GM19025 (cell line): ENCODE measurements around the gene G6PC3.
A peak's percentile ranks its signal among the peaks of the same experiment; 100 is the strongest.

Experiments
- ATAC-seq: cut with Tn5 transposase; IDR thresholded peaks from one replicate; pipeline ENCODE4 v1.9.1; 2021; ENCODE audit warnings: mild to moderate bottlenecking, low read depth, moderate library complexity; ENCODE audit not compliant: unreplicated experiment

G6PC3 gene

DNA sequence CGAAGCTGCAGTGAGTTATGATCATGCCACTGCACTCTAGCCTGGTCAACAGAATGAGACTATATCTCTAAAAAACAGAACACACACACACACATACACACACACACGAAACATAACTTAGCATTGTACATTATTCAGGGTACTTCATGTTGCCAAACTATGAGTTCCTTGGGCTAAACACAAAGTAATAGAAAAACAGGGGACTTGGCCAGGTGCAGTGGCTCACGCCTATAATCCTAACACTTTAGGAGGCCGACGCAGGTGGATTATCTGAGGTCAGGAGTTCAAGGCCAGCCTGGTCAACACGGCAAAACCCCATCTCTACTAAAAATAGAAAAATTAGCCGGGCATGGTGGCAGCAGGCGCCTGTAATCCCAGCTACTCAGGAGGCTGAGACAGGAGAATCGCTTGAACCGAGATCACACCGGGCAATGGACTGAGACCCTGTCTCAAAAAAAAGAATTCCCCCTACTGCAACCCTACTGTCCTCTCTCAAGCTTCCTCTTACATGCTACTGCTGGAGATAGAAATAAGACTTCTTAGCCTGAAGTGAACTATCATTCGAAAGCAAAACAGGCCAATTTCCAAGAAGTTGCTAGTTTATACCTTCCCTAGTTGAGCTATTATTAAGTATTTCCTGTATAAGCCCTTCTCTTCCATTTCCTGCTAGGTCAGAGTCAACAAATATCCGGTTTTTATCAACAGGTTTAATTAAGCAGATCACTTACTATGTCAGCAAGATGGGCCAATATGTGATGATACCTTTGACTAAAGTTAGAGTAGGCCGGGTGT lies 11.2 kb upstream of the G6PC3 start:
- ATAC-seq, result no peak

DNA sequence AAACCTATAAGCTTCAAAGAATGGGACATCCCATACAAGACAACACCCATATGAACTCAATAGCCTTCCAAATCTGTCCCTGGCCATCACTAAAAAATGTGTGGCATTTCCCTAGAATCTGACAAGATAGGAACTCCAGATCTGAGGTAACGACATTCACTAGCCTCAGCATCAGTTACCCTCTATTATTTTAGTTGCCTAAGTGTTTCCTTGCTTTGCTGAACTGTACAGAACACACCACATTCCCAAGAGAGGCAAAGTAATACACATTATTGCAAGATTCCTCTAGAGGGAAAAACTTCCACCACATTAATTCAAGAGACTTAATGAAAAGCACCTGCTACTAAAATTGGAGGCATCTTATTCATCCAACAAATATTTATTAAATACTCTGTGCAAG lies 9.1 kb upstream of the G6PC3 start:
- no peak for ATAC-seq

DNA sequence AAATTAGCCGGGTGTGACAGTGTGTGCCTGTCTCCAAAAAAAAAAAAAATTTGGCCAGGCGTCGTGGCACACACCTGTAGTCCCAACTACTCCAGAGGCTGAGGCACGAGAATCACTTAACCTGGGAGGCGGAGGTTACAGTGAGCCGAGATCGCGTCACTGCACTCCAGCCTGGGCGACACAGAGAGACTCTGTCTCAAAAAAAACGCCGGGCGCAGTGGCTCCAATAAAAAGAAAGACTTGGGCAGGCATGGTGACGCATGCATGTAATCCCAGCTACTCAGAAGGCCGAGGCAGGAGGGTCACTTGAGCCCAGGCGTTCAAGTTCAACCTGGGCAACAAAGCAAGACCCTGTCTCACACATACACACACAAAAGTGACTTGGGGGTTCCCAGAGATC lies 7.7 kb upstream of the G6PC3 start:
- ATAC-seq, result no peak

DNA sequence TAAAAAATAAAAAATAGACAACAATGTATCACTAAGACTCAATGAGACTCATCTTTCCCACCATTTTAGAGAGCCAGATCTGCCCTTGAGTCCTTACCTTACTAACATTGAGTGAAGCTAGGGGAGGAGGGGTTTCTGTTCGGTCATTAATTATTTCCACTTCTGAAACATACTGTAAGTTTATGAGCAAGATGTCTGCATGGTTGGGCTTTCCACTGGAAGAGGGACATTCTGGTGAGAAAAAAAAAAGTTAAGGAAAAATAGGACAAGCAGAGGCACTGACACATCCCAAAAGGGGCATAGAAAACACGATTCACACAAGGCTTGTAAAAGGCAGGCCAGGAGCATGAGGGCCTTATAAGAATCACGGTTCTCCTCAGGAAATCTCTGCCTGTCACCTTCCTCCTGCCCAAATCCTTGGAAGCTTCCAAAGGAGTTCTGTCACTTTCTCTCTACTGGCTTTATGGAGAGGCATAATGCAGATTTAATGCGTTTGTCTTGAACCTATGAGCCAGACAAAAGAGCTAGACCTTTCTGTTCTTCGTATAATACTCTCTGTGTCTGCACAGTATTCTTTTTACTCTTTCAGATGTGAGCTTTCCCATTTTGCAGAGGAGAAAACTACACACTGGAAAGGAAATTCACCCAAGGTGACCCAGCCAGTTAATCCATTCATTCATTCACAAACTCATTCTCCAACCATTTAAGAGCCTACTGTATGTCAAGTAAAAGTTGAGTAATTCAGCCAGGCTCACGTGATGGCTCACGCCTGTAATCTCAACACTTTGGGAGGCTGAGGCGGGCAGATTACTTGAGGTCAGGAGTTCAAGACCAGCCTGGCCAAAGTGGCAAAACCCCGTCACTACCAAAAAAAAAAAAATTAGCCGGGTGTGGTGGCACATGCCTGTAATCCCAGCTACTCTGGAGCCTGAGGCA lies 6.6 kb upstream of the G6PC3 start:
- no peak for ATAC-seq

DNA sequence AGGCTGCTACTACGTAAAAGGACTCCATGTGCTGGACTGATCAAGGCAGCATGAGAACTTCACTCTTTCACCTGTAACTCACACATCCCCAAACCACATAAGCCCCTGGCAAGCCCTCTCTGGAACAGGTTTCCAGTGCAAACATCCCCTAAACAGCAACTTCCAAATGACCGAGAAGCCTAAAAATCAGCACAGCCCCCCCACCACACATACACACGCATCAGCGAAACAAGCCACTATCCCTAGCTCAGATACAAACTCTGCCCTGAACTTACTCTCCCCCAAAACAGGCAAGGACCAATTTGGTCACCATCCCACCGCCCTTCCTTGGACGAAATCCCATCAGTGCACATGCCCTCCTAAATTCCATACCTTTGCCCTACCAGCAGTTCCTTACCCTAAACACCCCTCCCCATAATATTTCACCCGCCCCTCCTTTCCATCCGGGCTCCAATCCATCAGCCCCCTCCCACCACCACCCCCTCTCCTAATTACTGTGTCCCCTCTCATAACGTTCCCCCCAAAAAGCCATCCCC lies 4.8 kb upstream of the G6PC3 start:
- ATAC-seq, result no peak

DNA sequence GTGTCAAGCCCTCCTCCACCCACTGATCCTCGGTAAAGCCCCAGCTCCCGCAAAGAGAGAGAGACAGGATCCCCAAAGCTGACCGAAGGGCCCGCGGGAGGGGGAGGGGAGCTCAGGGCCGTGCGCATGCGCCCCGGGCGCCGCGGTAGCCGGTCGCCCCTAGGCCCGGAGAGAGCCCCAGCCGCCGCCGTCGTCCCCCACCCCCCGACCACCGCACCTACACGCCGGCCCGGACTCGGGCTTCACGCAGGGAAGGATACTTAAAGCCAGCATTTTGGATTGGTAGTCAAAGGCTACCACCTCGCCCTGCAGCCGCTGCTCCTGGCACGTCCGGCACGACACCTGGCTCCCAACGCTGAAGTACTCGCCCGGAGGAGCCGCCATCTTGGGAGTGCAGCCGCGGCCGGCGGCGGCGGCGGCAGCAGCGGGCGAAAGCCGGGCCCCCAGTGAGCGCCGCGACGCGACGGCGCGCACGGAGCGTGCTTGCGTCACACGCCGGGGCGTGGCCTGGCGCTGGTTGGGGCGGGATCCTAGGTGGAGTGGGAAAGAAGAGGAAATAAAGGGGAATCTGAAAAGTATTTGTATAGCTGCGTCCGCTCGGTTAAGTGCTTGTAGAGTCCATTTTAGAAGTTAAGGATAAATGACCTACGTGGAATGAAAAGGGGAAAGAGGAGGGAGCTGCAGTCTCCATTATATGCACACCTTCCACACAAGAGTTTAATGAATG lies 4.2 kb upstream of the G6PC3 start, which contains the start of gene LSM12:
Gene LSM12 (minus strand): TSS at position 468 of the 727 bp plus-strand sequence. CDS start 84 bp downstream, at position 384.
- no peak for ATAC-seq

DNA sequence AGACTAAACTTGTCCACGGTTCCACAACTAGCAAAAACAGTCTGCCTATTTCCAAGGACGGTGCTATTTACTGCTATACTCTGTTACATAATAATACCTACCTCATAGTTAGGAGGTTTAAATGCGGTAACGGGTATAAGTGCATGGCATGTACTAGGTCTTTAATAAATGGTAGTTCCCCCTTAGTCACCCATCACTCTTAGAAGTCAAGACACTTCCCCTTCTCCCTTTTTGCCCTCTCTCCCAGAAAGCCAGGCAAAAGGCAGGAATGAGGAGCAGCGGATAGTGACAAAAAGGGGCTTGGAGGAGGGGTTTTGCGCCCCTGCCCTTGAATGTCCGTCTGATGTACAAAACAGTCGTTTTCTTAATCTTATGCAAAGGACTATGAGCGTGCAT lies 3.0 kb upstream of the G6PC3 start:
- no peak for ATAC-seq

DNA sequence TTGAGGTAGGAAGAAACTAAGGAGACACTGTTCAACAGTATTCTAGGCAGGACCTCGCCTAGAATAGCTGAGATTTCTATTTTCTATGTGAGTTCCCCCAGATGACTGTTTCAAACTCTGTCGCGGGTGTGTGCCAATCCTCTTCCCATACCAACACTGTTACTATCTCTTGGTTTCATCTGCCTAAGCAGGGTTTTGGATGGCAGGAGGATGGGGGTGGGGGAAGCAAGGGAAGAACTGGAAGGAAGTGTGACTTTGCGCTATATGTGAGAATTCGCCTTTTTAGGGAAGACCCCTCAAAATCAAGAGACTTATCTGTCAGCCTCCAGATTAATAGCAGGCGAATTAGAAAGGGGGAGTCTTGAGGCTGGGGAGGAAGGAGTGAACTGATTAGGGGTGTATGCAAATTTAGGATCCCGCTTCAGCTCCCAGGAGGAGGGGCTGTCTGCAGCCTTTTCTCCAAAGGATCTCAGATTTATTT lies 521 bp upstream of the G6PC3 start:
- ATAC-seq, result peak; percentile 4

DNA sequence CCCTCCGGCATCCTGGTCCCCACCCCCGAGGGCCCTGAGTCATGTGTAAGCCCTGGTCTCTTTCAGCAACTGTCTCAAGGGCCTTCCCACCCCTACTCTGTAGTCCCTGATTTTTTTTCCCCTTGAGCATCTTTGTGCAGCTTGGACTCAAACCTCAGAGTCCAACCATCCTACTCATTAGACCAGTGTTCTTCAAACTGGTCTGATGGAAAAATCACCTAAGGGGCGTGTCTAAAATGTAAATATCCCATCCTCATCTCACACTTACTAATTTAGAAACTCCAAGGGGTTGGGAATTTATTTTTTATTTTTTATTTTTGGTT lies 624 bp downstream of the G6PC3 start:
- no peak for ATAC-seq

DNA sequence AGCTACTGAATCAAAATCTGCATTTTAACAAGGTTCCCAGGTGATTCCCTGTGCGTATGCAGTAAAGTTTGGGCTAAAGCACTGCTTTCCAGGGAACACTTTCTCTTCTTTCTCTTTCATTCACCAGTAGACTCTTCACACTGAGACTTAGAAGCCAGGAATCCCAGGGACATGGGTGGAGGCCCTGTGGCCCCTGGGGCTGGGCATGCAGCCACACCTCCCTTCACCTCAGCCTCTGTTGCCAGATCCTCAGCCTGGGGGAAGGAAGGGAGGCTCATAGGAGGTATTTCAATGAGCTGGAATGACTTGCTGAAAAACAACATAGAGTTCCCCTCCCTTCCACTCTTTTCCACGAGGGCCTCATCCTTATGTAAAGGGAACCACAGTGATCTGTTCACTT lies 1.2 kb downstream of the G6PC3 start:
- ATAC-seq, result no peak

DNA sequence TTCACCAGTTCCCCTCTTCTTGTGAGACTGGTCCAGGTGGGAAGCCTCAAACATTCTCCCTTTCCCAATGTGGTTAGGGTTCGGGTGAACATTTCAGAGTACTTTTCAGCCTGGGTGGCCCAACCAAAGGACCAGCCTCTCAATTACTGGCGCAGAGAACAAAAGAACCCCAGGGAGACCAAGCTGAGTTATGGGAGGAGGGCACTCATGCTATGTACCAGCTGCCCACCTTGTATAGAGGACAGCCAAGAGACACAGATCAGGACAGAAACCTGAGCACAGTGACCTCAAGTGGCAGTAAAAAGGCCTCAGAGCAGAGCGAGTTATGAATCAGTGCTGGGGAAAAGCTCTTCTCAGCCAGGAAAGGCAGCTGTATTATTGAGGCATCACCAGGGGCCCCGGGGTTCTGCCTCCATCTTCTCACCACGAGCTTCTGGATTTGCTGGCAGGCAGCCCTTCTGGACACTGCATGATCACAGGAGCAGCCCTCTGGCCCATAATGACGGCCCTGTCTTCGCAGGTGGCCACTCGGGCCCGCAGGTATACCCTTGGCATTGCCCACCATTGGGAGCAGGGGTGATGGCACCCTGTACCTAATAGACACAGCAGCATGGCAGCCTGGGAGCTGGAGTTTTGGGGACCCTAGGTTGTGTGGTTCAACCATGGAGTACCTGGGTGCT lies 3.8 kb downstream of the G6PC3 start:
- no peak for ATAC-seq

DNA sequence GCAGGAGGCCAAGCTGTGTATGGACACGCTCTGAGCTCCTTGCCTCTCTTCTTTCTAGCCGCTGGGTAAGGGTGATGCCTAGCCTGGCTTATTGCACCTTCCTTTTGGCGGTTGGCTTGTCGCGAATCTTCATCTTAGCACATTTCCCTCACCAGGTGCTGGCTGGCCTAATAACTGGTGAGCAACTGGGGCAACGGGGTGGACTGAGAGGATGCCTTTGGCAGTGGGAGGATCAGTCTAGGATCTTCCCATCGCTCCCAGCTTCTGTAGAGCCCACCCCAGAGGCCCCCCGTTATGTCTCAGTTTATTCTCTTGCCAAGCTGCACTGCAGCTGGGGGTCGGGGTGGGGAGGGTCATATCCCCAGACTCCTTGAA lies 4.4 kb downstream of the G6PC3 start:
- ATAC-seq, result no peak

DNA sequence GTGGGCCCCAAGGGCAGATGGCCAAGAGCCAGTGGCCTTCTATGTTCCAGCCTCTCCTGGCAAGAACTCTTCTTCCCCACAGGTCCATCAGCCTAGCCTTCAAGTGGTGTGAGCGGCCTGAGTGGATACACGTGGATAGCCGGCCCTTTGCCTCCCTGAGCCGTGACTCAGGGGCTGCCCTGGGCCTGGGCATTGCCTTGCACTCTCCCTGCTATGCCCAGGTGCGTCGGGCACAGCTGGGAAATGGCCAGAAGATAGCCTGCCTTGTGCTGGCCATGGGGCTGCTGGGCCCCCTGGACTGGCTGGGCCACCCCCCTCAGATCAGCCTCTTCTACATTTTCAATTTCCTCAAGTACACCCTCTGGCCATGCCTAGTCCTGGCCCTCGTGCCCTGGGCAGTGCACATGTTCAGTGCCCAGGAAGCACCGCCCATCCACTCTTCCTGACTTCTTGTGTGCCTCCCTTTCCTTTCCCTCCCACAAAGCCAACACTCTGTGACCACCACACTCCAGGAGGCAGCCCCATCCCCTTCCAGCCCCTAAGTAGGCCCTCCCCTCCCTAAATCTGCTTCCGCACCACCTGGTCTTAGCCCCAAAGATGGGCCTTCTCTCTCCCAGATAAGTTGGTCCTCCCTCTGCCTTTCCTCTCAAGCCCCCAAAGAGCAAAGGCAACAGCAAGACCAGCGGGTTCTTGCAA lies 5.2 kb downstream of the G6PC3 start:
- no peak for ATAC-seq

DNA sequence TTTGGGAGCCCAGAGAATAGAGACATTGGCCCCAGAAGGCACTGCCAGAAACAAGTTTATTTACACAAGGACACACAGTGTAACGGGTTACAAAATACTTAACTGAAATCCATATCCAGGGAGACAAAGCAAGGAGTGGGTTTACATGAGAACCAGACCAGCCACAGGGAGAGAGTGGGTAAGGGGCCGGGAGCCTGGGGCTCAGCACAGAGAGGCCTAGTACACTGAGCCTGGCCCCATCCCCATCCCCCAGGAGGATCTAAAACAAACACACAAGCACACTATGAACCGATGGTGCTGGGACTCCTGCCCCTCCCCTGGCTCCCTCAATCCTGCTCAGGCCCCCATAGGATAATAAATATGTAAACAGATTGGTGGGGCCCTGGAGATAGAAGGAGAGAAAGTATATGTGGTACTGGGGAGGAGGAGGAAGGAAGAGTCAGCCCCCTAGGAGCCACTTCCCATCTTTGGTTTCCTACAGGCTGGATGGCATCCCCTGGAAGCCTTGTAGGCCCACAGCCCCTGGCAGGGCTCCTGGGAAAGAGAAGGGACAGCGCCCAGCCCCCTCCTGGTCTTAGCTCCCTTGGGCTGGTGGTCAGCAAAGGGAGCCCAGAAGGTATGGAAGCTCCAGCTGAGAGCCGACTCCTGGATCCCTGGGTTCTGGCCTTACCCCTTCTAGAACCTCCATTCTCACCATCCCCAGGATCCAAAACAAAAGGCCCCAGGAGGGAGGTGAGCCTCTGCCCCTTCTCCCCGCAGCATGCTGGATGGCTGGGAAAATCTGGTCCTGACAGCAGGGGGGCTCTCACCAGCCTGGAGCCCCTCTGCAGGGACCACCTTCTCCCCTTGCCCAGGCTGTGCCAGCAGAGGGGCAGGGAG lies 6.4 kb downstream of the G6PC3 start:
- no peak for ATAC-seq

DNA sequence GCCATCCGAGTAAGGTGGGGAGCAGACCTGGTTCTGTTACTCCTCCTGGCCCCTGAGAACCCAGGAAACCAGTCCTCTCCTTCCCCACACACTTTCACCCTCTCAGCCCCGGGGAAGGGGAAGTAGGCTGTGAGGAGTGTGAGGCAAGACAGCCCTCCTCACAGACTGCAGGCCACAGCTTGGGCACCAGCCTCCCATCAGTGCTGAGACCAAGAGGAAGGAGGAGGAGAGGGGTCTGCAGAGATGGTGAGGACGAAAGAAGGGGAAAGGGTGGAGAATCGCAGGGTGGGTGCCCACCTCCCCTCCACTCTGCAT lies 7.0 kb downstream of the G6PC3 start:
- ATAC-seq, result no peak

DNA sequence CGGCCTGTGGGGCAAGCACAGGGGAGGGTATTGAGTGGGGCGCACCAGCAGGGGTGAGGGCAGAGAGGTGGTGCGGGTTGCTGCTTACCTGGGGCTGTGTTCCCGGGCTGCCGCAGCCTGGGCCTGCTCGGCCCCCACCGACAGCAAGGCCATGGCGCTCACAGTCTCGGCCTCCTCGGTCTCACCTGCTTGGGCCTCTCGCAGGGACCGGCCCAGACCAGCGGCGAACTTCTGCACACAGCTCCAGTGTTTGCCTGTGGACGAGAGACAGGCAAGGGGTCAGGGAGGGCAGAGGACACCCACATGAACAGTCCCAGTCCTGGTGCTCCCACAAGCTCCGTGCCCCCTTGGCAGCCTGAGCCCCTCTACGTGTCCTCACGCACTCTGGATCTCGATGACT lies 7.9 kb downstream of the G6PC3 start:
- no peak for ATAC-seq

DNA sequence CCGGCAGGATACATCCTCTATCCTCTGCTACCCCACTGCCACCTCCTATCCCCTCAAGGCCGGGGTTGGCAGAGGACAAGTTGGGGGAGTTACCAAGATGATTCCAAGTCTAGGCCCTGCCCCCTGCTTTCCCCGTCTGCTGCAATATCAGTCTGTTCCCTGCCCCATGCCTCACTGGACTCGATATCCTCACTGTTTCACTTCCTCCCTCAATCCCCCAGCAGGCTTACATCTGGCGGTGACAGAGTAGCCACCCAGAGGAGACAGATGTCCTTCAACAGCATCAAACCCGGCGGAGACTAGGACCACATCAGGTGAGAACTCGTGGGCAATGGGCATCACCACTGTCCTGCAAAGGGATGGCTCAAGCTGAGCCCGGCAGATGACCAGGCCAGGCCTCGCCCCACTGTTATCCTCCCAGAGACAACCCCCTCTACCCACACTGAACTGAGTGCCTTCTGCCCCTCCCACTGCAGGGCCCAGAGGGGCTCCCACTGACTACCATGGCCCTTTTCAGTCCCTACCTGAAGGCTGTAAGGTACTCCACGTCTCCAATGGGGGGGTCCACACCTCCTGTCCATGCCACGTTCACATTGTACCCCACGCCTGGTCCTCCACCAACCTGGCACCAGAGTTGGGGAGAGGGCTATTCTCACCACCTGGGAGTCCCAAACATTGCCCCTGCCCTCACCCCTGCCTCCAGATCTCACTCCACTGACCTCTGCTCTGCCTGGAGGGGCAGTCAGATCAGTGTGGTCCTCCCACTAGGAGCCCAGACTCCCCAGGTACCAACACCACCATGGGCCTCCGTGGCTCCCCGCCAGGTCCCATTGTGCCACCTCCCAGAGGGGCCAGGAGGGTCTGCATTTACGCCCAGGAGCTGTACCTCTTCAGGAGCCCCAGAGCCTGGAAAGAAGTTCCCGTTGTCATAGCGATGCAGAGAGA lies 9.6 kb downstream of the G6PC3 start:
- ATAC-seq, result no peak

DNA sequence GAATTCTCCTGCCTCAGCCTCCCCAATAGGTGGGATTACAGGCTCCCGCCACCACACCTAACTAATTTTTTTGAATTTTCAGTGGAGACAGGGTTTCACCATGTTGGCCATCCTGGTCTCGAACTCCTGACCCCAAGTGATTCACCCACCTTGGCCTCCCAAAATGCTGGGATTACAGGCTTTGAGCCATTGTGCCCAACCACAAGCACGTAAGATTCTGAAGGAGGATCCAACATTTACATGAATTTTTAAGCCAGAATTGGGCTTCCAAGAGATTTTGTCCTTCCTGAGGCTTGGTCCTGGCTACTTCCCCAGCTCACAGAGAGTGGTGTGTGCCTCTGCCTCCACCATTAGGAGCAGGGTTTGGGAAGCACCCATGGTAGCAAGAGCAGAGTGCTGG lies 11.1 kb downstream of the G6PC3 start:
- no peak for ATAC-seq
